ENCODE measurements around the gene ZSWIM4. TPM values are rescaled to one million over a fixed set of nuclear protein-coding genes. Genes with fewer than 3 reads are reported as not detected.

Gene ZSWIM4
- total and polyA plus RNA-seq, 3 donors from 2014 or later = 3.4 to 10.0 (median 4.7) TPM

- WGBS, 2 donors = 97% methylated on average over 3 of the region's 3 CpGs
- DNase-seq = no peak
- H3K4me1 ChIP-seq = no peaks in the 10 kb centered on the region
- no peaks in the 10 kb centered on the region for H3K36me3 ChIP-seq (ENCODE audit: low read depth, missing control alignments)
- no peaks in the 10 kb centered on the region for H3K27me3 ChIP-seq
- no peak overlapping the region for H3K4me3 ChIP-seq
- TF ChIP-seq, protein P1, sequence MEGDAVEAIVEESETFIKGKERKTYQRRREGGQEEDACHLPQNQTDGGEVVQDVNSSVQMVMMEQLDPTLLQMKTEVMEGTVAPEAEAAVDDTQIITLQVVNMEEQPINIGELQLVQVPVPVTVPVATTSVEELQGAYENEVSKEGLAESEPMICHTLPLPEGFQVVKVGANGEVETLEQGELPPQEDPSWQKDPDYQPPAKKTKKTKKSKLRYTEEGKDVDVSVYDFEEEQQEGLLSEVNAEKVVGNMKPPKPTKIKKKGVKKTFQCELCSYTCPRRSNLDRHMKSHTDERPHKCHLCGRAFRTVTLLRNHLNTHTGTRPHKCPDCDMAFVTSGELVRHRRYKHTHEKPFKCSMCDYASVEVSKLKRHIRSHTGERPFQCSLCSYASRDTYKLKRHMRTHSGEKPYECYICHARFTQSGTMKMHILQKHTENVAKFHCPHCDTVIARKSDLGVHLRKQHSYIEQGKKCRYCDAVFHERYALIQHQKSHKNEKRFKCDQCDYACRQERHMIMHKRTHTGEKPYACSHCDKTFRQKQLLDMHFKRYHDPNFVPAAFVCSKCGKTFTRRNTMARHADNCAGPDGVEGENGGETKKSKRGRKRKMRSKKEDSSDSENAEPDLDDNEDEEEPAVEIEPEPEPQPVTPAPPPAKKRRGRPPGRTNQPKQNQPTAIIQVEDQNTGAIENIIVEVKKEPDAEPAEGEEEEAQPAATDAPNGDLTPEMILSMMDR (IDR thresholded peaks at IDR 0.05) = no peak
- TF ChIP-seq POLR2A (IDR thresholded peaks at IDR 0.05) = no peak
- intact Hi-C loops (cut with DNase I; ENCODE audit: low total_unique reads) = no loop called here
- no peak overlapping the region for H3K27ac ChIP-seq
- no peaks in the 10 kb centered on the region for H3K9me3 ChIP-seq
These were observed 11.5 kb downstream of the ZSWIM4 start for GRCh38 chr19:13806728-13807127.

DNA sequence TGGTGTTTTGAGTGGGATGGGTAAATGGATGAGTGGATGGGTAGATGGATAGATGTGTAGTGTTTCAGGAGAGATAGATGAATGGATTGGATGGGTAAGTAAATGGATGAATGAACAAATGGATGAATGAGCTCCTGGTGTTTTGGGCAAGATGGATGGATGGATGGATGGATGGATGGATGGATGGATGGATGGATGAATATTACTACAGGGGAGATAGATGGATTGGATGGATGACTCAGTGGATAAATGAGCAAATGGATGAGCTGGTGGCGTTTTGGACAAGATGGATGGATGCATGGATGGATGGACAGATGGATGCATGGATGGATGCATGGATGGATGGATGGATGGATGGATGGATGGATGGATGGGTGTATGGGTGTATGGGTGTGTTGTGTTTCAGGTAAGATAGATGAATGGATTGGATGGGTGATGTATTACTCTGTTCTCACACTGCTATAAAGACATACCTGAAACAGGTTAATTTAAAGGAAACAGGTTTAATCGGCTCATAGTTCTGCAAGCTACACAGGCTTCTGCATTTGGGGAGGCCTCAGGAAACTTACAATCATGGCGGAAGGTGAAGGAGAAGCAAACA, 12.3 kb downstream of the ZSWIM4 start:
- Histone ChIP-seq H3K4me1 (no peaks in the 10 kb centered on the region), H3K27me3 (no peaks in the 10 kb centered on the region), H3K27ac (no peak overlapping the region), H3K36me3 (ENCODE audit: low read depth, missing control alignments) (no peaks in the 10 kb centered on the region), H3K9me3 (no peaks in the 10 kb centered on the region), H3K4me3 (no peak overlapping the region)
- 91 to 92% methylated on average over 3 of the region's 3 CpGs for WGBS, 2 donors
- TF ChIP-seq, protein P1 (IDR thresholded peaks at IDR 0.05) = no peak
- intact Hi-C loops (cut with DNase I; ENCODE audit: low total_unique reads) = no loop called here
- no peak for DNase-seq

DNA sequence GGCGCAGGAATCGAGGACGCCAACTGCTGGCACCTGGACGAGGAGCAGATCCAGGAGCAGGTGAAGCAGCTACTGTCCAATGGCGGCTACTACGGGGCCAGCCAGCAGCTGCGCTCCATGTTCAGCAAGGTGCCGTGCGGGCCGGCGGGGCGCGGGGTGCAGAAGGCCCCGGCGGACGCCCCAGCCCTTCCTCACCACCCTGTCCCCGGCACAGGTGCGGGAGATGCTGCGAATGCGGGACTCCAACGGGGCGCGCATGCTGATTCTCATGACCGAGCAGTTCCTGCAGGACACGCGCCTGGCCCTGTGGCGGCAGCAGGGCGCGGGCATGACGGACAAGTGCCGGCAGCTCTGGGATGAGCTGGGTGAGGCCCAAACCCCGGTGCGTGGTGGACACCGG, 13.6 kb downstream of the ZSWIM4 start:
- no peak overlapping the region for H3K4me3 ChIP-seq
- TF ChIP-seq POLR2A (IDR thresholded peaks at IDR 0.05) = no peak
- TF ChIP-seq, protein P1 (IDR thresholded peaks at IDR 0.05) = no peak
- intact Hi-C loops (cut with DNase I; ENCODE audit: low total_unique reads) = no loop called here
- no peak overlapping the region for H3K27ac ChIP-seq
- no peaks in the 10 kb centered on the region for H3K27me3 ChIP-seq
- WGBS, 2 donors = 69 to 74% methylated on average over 9 to 34 of the region's 34 CpGs
- H3K4me1 ChIP-seq = no peaks in the 10 kb centered on the region
- H3K9me3 ChIP-seq = no peaks in the 10 kb centered on the region
- H3K36me3 ChIP-seq (ENCODE audit: low read depth, missing control alignments) = no peaks in the 10 kb centered on the region
- DNase-seq = no peak

GRCh38 chr19:13812544-13812943, 17.3 kb downstream of the ZSWIM4 start:
- no peak for DNase-seq
- Histone ChIP-seq H3K9me3 (no peaks in the 10 kb centered on the region), H3K4me1 (no peaks in the 10 kb centered on the region), H3K27me3 (no peaks in the 10 kb centered on the region), H3K36me3 (ENCODE audit: low read depth, missing control alignments) (no peaks in the 10 kb centered on the region), H3K4me3 (no peak overlapping the region), H3K27ac (no peak overlapping the region)
- TF ChIP-seq, protein P1 (IDR thresholded peaks at IDR 0.05) = no peak
- TF ChIP-seq POLR2A (IDR thresholded peaks at IDR 0.05) = no peak
- WGBS, 2 donors = 94 to 96% methylated on average over 7 to 11 of the region's 11 CpGs
- intact Hi-C loops (cut with DNase I; ENCODE audit: low total_unique reads) = no loop called here

GRCh38 chr19:13813147-13813546, 17.9 kb downstream of the ZSWIM4 start:
- intact Hi-C loops (cut with DNase I; ENCODE audit: low total_unique reads) = no loop called here
- H3K36me3 ChIP-seq (ENCODE audit: low read depth, missing control alignments) = no peaks in the 10 kb centered on the region
- 91 to 92% methylated on average over 1 to 2 of the region's 2 CpGs for WGBS, 2 donors

More at GRCh38 chr19:13813147-13813546, 17.9 kb downstream of the ZSWIM4 start:
- TF ChIP-seq POLR2A (IDR thresholded peaks at IDR 0.05) = no peak
- TF ChIP-seq, protein P1 (IDR thresholded peaks at IDR 0.05) = no peak
- Histone ChIP-seq H3K27ac (no peak overlapping the region), H3K4me3 (no peak overlapping the region), H3K9me3 (no peaks in the 10 kb centered on the region), H3K27me3 (no peaks in the 10 kb centered on the region), H3K4me1 (no peaks in the 10 kb centered on the region)
- DNase-seq = no peak
